Heart left ventricle (tissue), 13 donors: ENCODE data around the gene EXOC3L2.

Experiments used
- CTCF ChIP-seq, 12 donors: fragments of 200-600 bp; sonication (generic) in 4 of 12; IDR thresholded peaks; one replicate each; pipeline versions ENCODE4 v1.5.0 to v1.8.0; 2018 to 2022; ENCODE audit warnings: antibody characterized with exemption in 12 of 12, mild to moderate bottlenecking in 5 of 12
- POLR2A ChIP-seq, 2 donors: fragments of 450-650 bp; IDR thresholded peaks; one replicate each; pipeline ENCODE4 v1.6.1; 2017; ENCODE audit warnings: antibody characterized with exemption in 2 of 2, mild to moderate bottlenecking in 2 of 2, moderate library complexity in 2 of 2
- donor health status: ischemic (EF 13 %, LVEDD 7.1; RV severe dilation, severe dysfunction).
- donor health status: DM: no; HTN: yes; CAD: no.
- donor health status: DM: no; HTN: no; CAD: no.
- donor health status: ischemic (EF 25% LVEDD 6.9; RV normal size, moderate dysfunction).
- donor health status: ischemic (EF 25% LVEDD 5.7; RV mildly dilated, moderate dysfunction).
- donor health status: ischemic (EF 35%, LVEDD 5.7; RV mildly dilated, moderate dysfunction).
- donor health status: nonischemic (EF 11% LVEDD 7.7; RV severe dilation, severe dysfunction).
- donor health status: DM: yes; HTN: yes; CAD: no.
- donor health status: PGD.
- donor health status: ischemic (EF 29% LVEDD 5.4; RV normal size, mild dysfunction).
- donor health status: nonischemic (EF 23%, LVEDD 6.1; RV moderate dilation, normal function).

GRCh38 chr19:45265375-45265774, 20.2 kb upstream of the EXOC3L2 start:
- TF ChIP-seq CTCF (IDR thresholded peaks at IDR 0.05) (no peak), POLR2A (IDR thresholded peaks at IDR 0.05) (no peak)
